ENCODE measurements around the gene ETV2.
"Not testable (repeated sequence)": the region's sequence is repeated elsewhere in the genome, so short reads cannot be mapped to it uniquely, and the experiment has no call there.

Gene ETV2

GRCh38 chr19:35641515-35642151, at the start of gene ETV2:
ETV2 (plus strand) TSS chr19:35641745; CDS start chr19:35642461, 716 bp downstream.
- Histone ChIP-seq H3K27me3 (ENCODE audit: low read depth, low read length) (no peaks in the 10 kb centered on the region), H3K79me2 (ENCODE audit: low read length) (no peaks in the 10 kb centered on the region), H3K9me3 (ENCODE audit: insufficient read depth, low read length) (no peaks in the 10 kb centered on the region), H3K9ac (ENCODE audit: low read length) (peak within 1 kb of the TSS; percentile 56), H2AFZ (ENCODE audit: low read depth, low read length) (peak within 1 kb of the TSS; percentile 56; the same call in 1 of the 2 replicates), H3K36me3 (replicated peaks; ENCODE audit: low read depth, low read length) (peaks cover 18% of the 10 kb centered on the region), H3K27ac (ENCODE audit: low read length) (no peak within 1 kb of the TSS), H3K4me3 (ENCODE audit: low read length) (peak within 1 kb of the TSS; percentile 82), H3K4me2 (ENCODE audit: low read length) (peak within 1 kb of the TSS; percentile 94), H3K4me1 (ENCODE audit: low read length) (peaks cover 21% of the 10 kb centered on the region), H4K20me1 (ENCODE audit: insufficient read depth, low read length) (no peaks in the 10 kb centered on the region)
- no peak for TF ChIP-seq EZH2phosphoT487 (IDR thresholded peaks at IDR 0.05; ENCODE audit: low read depth)
- no peak for TF ChIP-seq CTCF (IDR thresholded peaks at IDR 0.05; ENCODE audit: low read depth, low read length)

- TF ChIP-seq EZH2phosphoT487 (IDR thresholded peaks at IDR 0.05; ENCODE audit: low read depth) (no peak), CTCF (IDR thresholded peaks at IDR 0.05; ENCODE audit: low read depth, low read length) (peak; percentile 87)
- Histone ChIP-seq H3K4me1 (ENCODE audit: low read length) (no peaks in the 10 kb centered on the region), H3K27me3 (ENCODE audit: low read depth, low read length) (0 out of 2 replicates have a peak, but pooled peaks cover 2% of the 10 kb centered on the region), H3K4me2 (ENCODE audit: low read length) (peak overlapping the region; percentile 4; the same call in 1 of the 2 replicates), H3K36me3 (replicated peaks; ENCODE audit: low read depth, low read length) (no peaks in the 10 kb centered on the region), H3K9me3 (ENCODE audit: insufficient read depth, low read length) (no peaks in the 10 kb centered on the region), H4K20me1 (ENCODE audit: insufficient read depth, low read length) (no peaks in the 10 kb centered on the region), H3K27ac (ENCODE audit: low read length) (no peak overlapping the region), H3K9ac (ENCODE audit: low read length) (no peak overlapping the region), H3K79me2 (ENCODE audit: low read length) (no peaks in the 10 kb centered on the region), H2AFZ (ENCODE audit: low read depth, low read length) (peak overlapping the region; percentile 50; the same call in 1 of the 2 replicates), H3K4me3 (ENCODE audit: low read length) (no peak overlapping the region)
Observed at GRCh38 chr19:35592226-35592625, 49.3 kb upstream of the ETV2 start.

GRCh38 chr19:35595026-35595425, 46.5 kb upstream of the ETV2 start:
- not testable (repeated sequence) for H3K27ac ChIP-seq (ENCODE audit: low read length); H4K20me1 ChIP-seq (ENCODE audit: insufficient read depth, low read length); H3K9ac ChIP-seq (ENCODE audit: low read length); H3K4me2 ChIP-seq (ENCODE audit: low read length); H2AFZ ChIP-seq (ENCODE audit: low read depth, low read length); H3K9me3 ChIP-seq (ENCODE audit: insufficient read depth, low read length); H3K4me3 ChIP-seq (ENCODE audit: low read length); H3K79me2 ChIP-seq (ENCODE audit: low read length); H3K36me3 ChIP-seq (replicated peaks; ENCODE audit: low read depth, low read length); H3K4me1 ChIP-seq (ENCODE audit: low read length)
- peaks cover 10% of the 10 kb centered on the region for H3K27me3 ChIP-seq (ENCODE audit: low read depth, low read length)

- H3K27ac ChIP-seq (ENCODE audit: low read length) = no peak overlapping the region
- H3K9ac ChIP-seq (ENCODE audit: low read length) = no peak overlapping the region
- TF ChIP-seq CTCF (IDR thresholded peaks at IDR 0.05; ENCODE audit: low read depth, low read length) = no peak
- no peak for TF ChIP-seq EZH2phosphoT487 (IDR thresholded peaks at IDR 0.05; ENCODE audit: low read depth)
- H4K20me1 ChIP-seq (ENCODE audit: insufficient read depth, low read length) = no peaks in the 10 kb centered on the region
- no peaks in the 10 kb centered on the region for H3K9me3 ChIP-seq (ENCODE audit: insufficient read depth, low read length)
- H3K79me2 ChIP-seq (ENCODE audit: low read length) = no peaks in the 10 kb centered on the region
- no peak overlapping the region for H3K4me3 ChIP-seq (ENCODE audit: low read length)
- no peaks in the 10 kb centered on the region for H3K4me1 ChIP-seq (ENCODE audit: low read length)
- no peak overlapping the region for H3K4me2 ChIP-seq (ENCODE audit: low read length)
- no peak overlapping the region for H2AFZ ChIP-seq (ENCODE audit: low read depth, low read length)
- H3K36me3 ChIP-seq (replicated peaks; ENCODE audit: low read depth, low read length) = no peaks in the 10 kb centered on the region
- H3K27me3 ChIP-seq (ENCODE audit: low read depth, low read length) = peaks cover 10% of the 10 kb centered on the region
Observed at GRCh38 chr19:35595928-35596327, 45.6 kb upstream of the ETV2 start.
